OCI-LY1 (cell line): Measurements from ENCODE around the gene SERPINA5.

Experiments
- H2AFZ ChIP-seq: fragments of 200-600 bp; sonication (generic), shearing (Covaris generic); 2 replicates; pipeline ENCODE4 v1.6.0; 2014; ENCODE audit warnings: antibody characterized with exemption, mild to moderate bottlenecking, low read length
- H3F3A ChIP-seq: fragments of 200-600 bp; sonication (generic), shearing (Covaris generic); 2 replicates; pipeline ENCODE4 v1.6.0; 2014; ENCODE audit warnings: mild to moderate bottlenecking, antibody characterized with exemption, low read length, moderate library complexity; ENCODE audit not compliant: insufficient read depth
- H3K27ac ChIP-seq: fragments of 200-600 bp; sonication (generic); 2 replicates; pipeline ENCODE4 v1.5.1; 2014; ENCODE audit warnings: low read length, mixed run types, mild to moderate bottlenecking, low read depth; ENCODE audit not compliant: poor library complexity, severe bottlenecking
- H3K27me3 ChIP-seq: fragments of 200-600 bp; sonication (generic); 2 replicates; pipeline ENCODE4 v1.6.0; 2014; ENCODE audit warnings: antibody characterized with exemption, mild to moderate bottlenecking, low read length, moderate library complexity; ENCODE audit not compliant: insufficient read depth
- H3K36me3 ChIP-seq: fragments of 200-600 bp; sonication (generic); 2 replicates; pipeline ENCODE4 v1.6.1; 2014; ENCODE audit warnings: mild to moderate bottlenecking, antibody characterized with exemption, low read length, moderate library complexity, mixed read lengths; ENCODE audit not compliant: insufficient read depth
- H3K4me1 ChIP-seq: fragments of 200-600 bp; sonication (generic); 2 replicates; pipeline ENCODE4 v1.5.1; 2014; ENCODE audit warnings: mild to moderate bottlenecking, low read length, moderate library complexity; ENCODE audit not compliant: insufficient read depth, severe bottlenecking
- H3K4me2 ChIP-seq: fragments of 200-600 bp; sonication (generic), shearing (Covaris generic); 2 replicates; pipeline ENCODE4 v1.6.1; 2014; ENCODE audit warnings: low read length
- H3K4me3 ChIP-seq: fragments of 200-600 bp; sonication (generic); 2 replicates; pipeline ENCODE4 v1.5.1; 2014; ENCODE audit warnings: low read length, low read depth, mild to moderate bottlenecking, mixed read lengths; ENCODE audit not compliant: poor library complexity, severe bottlenecking
- H3K79me2 ChIP-seq: fragments of 200-600 bp; shearing (Covaris generic); 2 replicates; pipeline ENCODE4 v1.6.1; 2016; ENCODE audit warnings: mixed run types, low read length, mixed read lengths; ENCODE audit not compliant: insufficient read depth
- H3K9ac ChIP-seq: fragments of 200-600 bp; sonication (generic), shearing (Covaris generic); 2 replicates; pipeline ENCODE4 v1.6.1; 2014; ENCODE audit warnings: mild to moderate bottlenecking, low read length, mixed read lengths
- H3K9me2 ChIP-seq: fragments of 200-600 bp; sonication (generic), shearing (Covaris generic); 2 replicates; pipeline ENCODE4 v1.6.1; 2014; ENCODE audit warnings: low read depth, mild to moderate bottlenecking, low read length, mixed read lengths
- H3K9me3 ChIP-seq: fragments of 200-600 bp; shearing (Covaris generic); 2 replicates; pipeline ENCODE4 v1.6.1; 2014; ENCODE audit warnings: low read length, mixed read lengths
- H4K20me1 ChIP-seq: fragments of 200-600 bp; sonication (generic), shearing (Covaris generic); 2 replicates; pipeline ENCODE4 v1.6.0; 2016; ENCODE audit warnings: mild to moderate bottlenecking, low read length; ENCODE audit not compliant: insufficient read depth
- CTCF ChIP-seq: fragments of 200-600 bp; sonication (generic), shearing (Covaris generic); IDR thresholded peaks from 2 replicates; pipeline ENCODE4 v1.5.1; 2017; ENCODE audit warnings: mild to moderate bottlenecking, antibody characterized with exemption, low read length, moderate library complexity, mixed read lengths
- EZH2 ChIP-seq: fragments of 200-600 bp; sonication (generic), shearing (Covaris generic); IDR thresholded peaks from 2 replicates; pipeline ENCODE4 v1.8.0; 2017; ENCODE audit warnings: borderline replicate concordance, mixed run types, mild to moderate bottlenecking, antibody characterized with exemption, low read length, moderate library complexity, mixed read lengths

The SERPINA5 gene

GRCh38 chr14:94584591-94585280 is 3.5 kb downstream of the SERPINA5 start:
- Histone ChIP-seq H2AFZ (no peak overlapping the region), H3K9me2 (no peaks in the 10 kb centered on the region), H3K4me3 (no peak overlapping the region), H4K20me1 (no peaks in the 10 kb centered on the region), H3K4me2 (no peak overlapping the region), H3K36me3 (no peaks in the 10 kb centered on the region), H3K4me1 (no peaks in the 10 kb centered on the region), H3K9me3 (no peaks in the 10 kb centered on the region), H3K27me3 (no peaks in the 10 kb centered on the region), H3K9ac (no peak overlapping the region), H3K79me2 (no peaks in the 10 kb centered on the region), H3K27ac (no peak overlapping the region), H3F3A (no peaks in the 10 kb centered on the region)
- TF ChIP-seq CTCF: no peak
- TF ChIP-seq EZH2: no peak

- Histone ChIP-seq H3K9me3 (no peaks in the 10 kb centered on the region), H3K27me3 (no peaks in the 10 kb centered on the region), H3K4me3 (no peak overlapping the region), H2AFZ (no peak overlapping the region), H3K36me3 (no peaks in the 10 kb centered on the region), H3K9me2 (no peaks in the 10 kb centered on the region), H3K4me1 (no peaks in the 10 kb centered on the region), H3K79me2 (no peaks in the 10 kb centered on the region), H4K20me1 (no peaks in the 10 kb centered on the region), H3K27ac (no peak overlapping the region), H3K4me2 (no peak overlapping the region), H3F3A (no peaks in the 10 kb centered on the region), H3K9ac (no peak overlapping the region)
- TF ChIP-seq EZH2: no peak
- TF ChIP-seq CTCF: no peak
These were observed 5.4 kb downstream of the SERPINA5 start for GRCh38 chr14:94586635-94587034.

DNA sequence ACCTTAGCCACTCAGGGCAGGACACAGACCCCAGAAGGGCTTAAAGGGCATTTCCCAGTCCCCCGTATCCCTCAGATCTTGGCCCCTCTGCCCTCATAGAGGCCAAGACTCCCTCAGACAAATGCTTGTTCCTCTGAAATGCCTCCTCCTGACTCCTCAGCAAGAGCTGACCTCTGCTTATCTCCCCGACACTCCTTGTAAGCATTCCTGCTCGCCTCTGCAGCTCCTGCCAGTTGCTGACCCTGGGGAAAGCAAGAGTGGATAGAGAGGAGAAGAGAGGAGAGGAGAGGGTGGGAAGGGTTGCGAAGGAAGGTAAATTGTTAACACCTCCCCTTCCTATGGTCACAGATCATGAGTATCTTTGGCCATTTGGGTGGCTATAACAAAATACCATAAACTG is 7.1 kb downstream of the SERPINA5 start:
- no peaks in the 10 kb centered on the region for H3K36me3 ChIP-seq
- H3K9ac ChIP-seq: no peak overlapping the region
- H3K4me1 ChIP-seq: no peaks in the 10 kb centered on the region
- no peaks in the 10 kb centered on the region for H3K9me2 ChIP-seq
- H3K9me3 ChIP-seq: no peaks in the 10 kb centered on the region
- no peak overlapping the region for H3K4me2 ChIP-seq
- H3K4me3 ChIP-seq: no peak overlapping the region
- no peaks in the 10 kb centered on the region for H4K20me1 ChIP-seq
- H2AFZ ChIP-seq: no peak overlapping the region
- no peaks in the 10 kb centered on the region for H3F3A ChIP-seq
- no peaks in the 10 kb centered on the region for H3K79me2 ChIP-seq
- no peak overlapping the region for H3K27ac ChIP-seq
- H3K27me3 ChIP-seq: no peaks in the 10 kb centered on the region
- TF ChIP-seq EZH2 (no peak), CTCF (no peak)
